Upper lobe of left lung (tissue), 4 donors: Measurements from ENCODE around the gene ASB1.

Source experiments
- POLR2A ChIP-seq, 4 donors: fragments of 450-650 bp; IDR thresholded peaks; one replicate each; pipeline ENCODE4 v1.5.1; 2016 to 2017; ENCODE audit warnings: antibody characterized with exemption in 4 of 4, mild to moderate bottlenecking in 2 of 4
- POLR2AphosphoS5 ChIP-seq, 2 donors: sonication (generic); formaldehyde crosslinking; IDR thresholded peaks; one replicate each; pipeline ENCODE4 v1.5.1; 2017; ENCODE audit warnings: antibody characterized with exemption in 2 of 2
- TF ChIP-seq, protein P1 (sequence below), 6 experiments: fragments of 450-650 bp in 4 of 6; fragments of 200-600 bp in 2 of 6; sonication (generic) in 2 of 6; IDR thresholded peaks; one replicate each; pipeline ENCODE4 v1.5.1; 2016 to 2019; ENCODE audit warnings: antibody characterized with exemption in 6 of 6

DNA sequence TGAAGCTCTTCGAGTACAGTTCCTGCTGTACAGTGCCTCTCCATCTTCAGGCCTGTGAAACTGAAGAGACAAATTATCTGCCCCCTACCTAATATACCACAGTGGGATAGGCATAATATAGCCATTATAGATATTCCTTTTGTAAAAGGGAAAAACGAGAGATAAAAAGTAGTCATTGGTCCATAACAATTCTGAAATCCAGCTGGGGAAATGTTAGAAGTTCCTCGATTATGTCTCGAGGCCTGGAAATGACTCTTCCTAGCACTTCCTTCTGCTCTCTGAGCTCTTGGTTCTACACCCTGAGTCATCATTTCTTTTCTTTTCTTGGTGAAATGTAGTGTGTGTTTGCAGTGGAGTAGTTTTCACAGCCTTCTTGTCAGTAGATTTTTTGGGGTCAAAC lies 51.5 kb downstream of the ASB1 start:
- TF ChIP-seq, protein P1, sequence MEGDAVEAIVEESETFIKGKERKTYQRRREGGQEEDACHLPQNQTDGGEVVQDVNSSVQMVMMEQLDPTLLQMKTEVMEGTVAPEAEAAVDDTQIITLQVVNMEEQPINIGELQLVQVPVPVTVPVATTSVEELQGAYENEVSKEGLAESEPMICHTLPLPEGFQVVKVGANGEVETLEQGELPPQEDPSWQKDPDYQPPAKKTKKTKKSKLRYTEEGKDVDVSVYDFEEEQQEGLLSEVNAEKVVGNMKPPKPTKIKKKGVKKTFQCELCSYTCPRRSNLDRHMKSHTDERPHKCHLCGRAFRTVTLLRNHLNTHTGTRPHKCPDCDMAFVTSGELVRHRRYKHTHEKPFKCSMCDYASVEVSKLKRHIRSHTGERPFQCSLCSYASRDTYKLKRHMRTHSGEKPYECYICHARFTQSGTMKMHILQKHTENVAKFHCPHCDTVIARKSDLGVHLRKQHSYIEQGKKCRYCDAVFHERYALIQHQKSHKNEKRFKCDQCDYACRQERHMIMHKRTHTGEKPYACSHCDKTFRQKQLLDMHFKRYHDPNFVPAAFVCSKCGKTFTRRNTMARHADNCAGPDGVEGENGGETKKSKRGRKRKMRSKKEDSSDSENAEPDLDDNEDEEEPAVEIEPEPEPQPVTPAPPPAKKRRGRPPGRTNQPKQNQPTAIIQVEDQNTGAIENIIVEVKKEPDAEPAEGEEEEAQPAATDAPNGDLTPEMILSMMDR (IDR thresholded peaks at IDR 0.05): no peak
- TF ChIP-seq POLR2AphosphoS5 (IDR thresholded peaks at IDR 0.05) (no peak), POLR2A (IDR thresholded peaks at IDR 0.05) (no peak)
